HFF-Myc (cell line): ENCODE measurements around the gene ABCC12.

Source experiments
- DNase-seq: peaks from one replicate; pipeline ENCODE4 v3.0.0-alpha.2; 2011; ENCODE audit warnings: low read depth; ENCODE audit errors: extremely low read depth
- H3K4me3 ChIP-seq: replicated peaks from 2 replicates; pipeline ENCODE4 v1.5.1; 2011; ENCODE audit warnings: low read depth, mild to moderate bottlenecking, control low read depth, low read length
- CTCF ChIP-seq: IDR thresholded peaks from 2 replicates; pipeline ENCODE4 v1.5.1; 2012; ENCODE audit warnings: mild to moderate bottlenecking, low read depth, low read length, control low read depth; ENCODE audit errors: missing control alignments

Gene ABCC12

GRCh38 chr16:48143812-48144368 lies 11.9 kb downstream of the ABCC12 start:
- no peak for TF ChIP-seq CTCF
- DNase-seq = no peak
- H3K4me3 ChIP-seq = no peak overlapping the region

GRCh38 chr16:48140821-48141220 lies 15.0 kb downstream of the ABCC12 start:
- no peak for DNase-seq
- no peak for TF ChIP-seq CTCF
- H3K4me3 ChIP-seq = no peak overlapping the region

- H3K4me3 ChIP-seq = no peak overlapping the region
- TF ChIP-seq CTCF = no peak
- no peak for DNase-seq
Observed at GRCh38 chr16:48139517-48139916, 16.3 kb downstream of the ABCC12 start.

GRCh38 chr16:48138543-48138942 lies 17.2 kb downstream of the ABCC12 start:
- DNase-seq = no peak
- no peak overlapping the region for H3K4me3 ChIP-seq
- no peak for TF ChIP-seq CTCF

GRCh38 chr16:48137822-48138221 lies 18.0 kb downstream of the ABCC12 start:
- TF ChIP-seq CTCF = no peak
- H3K4me3 ChIP-seq = no peak overlapping the region
- DNase-seq = no peak

GRCh38 chr16:48136547-48137360 lies 19.0 kb downstream of the ABCC12 start:
- no peak overlapping the region for H3K4me3 ChIP-seq
- no peak for DNase-seq
- TF ChIP-seq CTCF = no peak
